Measurements from ENCODE around the gene ESM1.

GRCh38 chr5:55031492-55031891 lies 46.1 kb upstream of the ESM1 start:
- TF ChIP-seq ZBTB7A (IDR thresholded peaks at IDR 0.05; ENCODE audit: low read depth) (no peak), REST (IDR thresholded peaks at IDR 0.05; ENCODE audit: low read depth) (no peak), TCF12 (IDR thresholded peaks at IDR 0.05; ENCODE audit: low read depth) (no peak), YY1 (IDR thresholded peaks at IDR 0.05; ENCODE audit: low read depth) (no peak), CREB1 (IDR thresholded peaks at IDR 0.05; ENCODE audit: low read depth) (no peak), TEAD4 (IDR thresholded peaks at IDR 0.05) (no peak), RAD21 (IDR thresholded peaks at IDR 0.05; ENCODE audit: low read depth) (no peak), EP300 (IDR thresholded peaks at IDR 0.05; ENCODE audit: borderline replicate concordance) (no peak), MAX (IDR thresholded peaks at IDR 0.05) (no peak), CEBPB (IDR thresholded peaks at IDR 0.05) (no peak), NFIC (IDR thresholded peaks at IDR 0.05) (no peak), TAF1 (IDR thresholded peaks at IDR 0.05; ENCODE audit: low read depth) (no peak)

Measured in Ishikawa (cell line).